Measurements from ENCODE around the gene ENTPD2. TPM values are rescaled to one million over a fixed set of nuclear protein-coding genes. Genes with fewer than 3 reads are reported as not detected.

Gene ENTPD2
- under 1 TPM; 0.39 to 0.69 TPM for total RNA-seq

DNA sequence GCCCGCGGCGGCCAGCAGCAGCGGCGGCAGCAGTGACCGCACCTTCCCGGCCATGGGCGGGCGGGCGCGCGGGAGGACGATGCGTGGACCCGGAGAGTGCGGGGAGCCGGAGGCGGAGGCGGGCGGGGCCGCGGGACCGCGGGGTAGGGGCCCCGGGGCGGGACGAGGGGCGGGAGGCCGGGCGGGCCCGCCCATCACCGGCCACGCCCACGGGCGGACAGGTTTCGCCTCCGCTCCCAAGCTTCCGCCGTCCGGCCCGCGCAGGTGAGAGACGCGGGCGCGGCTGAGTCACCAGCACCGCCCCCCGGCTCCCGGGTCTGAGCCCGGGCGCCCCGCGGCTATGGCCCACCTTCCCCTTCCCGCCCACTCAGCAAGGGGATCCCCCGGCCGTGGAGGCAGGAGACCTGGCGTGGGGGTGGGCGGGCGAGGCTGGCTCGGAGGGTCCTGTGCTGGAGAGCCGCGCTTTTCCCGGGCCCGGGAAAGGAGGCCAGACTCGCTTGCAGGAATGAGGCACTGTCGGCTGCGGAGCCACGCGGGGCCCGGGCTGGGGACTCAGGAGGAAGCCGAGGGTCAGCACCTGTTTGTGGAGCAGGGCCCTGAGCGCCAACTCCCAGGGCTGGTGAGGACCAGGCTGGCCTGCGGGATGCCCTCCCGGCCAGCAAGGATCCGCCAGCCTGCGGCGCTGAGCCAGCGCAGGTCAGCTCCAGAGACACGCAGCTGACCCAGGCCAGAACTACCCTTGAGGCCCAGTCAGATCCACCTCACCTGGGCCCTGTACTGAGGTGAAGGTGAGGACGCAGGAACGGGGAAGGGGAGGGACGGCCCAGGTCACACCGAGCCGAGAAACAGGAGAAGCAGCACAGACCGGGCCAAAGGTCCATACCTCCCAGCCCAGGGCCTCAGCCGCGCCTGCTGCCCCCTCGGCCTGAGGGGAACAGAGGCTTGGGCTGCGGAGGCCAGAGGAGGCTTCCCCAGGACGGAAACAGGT is at the start of gene ENTPD2:
Gene ENTPD2 (minus strand): TSS at position 118 of the 988 bp plus-strand sequence. CDS start 64 bp downstream, at position 54.
- Mint-ChIP-seq H3K36me3 (ENCODE audit: low read depth) (no peaks in the 10 kb centered on the region), H3K4me1 (no peaks in the 10 kb centered on the region), H3K9me3 (no peaks in the 10 kb centered on the region), H3K27ac (no peak within 1 kb of the TSS), H3K4me3 (no peak within 1 kb of the TSS), H3K27me3 (peaks cover 8% of the 10 kb centered on the region)
- ATAC-seq (replicated peaks) = peak; percentile 72

DNA sequence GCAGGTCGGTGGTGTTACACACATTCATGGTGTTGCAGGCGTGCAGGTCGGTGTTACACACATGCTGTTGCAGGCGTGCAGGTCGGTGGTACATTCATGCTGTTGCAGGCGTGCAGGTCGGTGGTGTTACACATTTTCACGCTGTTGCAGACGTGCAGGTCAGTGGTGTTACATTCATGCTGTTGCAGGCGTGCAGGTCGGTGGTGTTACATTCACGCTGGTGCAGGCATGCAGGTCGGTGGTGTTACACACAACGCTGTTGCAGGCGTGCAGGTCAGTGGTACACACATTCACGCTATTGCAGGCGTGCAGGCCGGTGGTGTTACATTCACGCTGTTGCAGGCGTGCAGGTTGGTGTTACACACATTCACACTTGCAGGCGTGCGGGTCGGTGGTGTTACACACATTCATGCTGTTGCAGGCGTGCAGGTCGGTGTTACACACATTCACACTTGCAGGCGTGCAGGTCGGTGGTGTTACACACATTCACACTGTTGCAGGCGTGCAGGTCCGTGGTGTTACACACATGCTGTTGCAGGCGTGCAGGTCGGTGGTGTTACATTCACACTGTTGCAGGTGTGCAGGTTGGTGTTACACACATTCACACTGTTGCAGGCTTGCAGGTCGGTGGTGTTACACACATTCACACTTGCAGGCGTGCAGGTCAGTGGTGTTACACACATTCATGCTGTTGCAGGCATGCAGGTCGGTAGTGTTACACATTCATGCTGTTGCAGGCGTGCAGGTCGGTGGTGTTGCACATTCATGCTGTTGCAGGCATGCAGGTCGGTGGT is 49.5 kb upstream of the ENTPD2 start:
- peaks cover 6% of the 10 kb centered on the region for H3K36me3 Mint-ChIP-seq (ENCODE audit: low read depth)
- no peak overlapping the region for H3K4me3 Mint-ChIP-seq
- no peaks in the 10 kb centered on the region for H3K9me3 Mint-ChIP-seq
- H3K27ac Mint-ChIP-seq = no peak overlapping the region
- no peak for ATAC-seq (replicated peaks)
- no peaks in the 10 kb centered on the region for H3K4me1 Mint-ChIP-seq
- H3K27me3 Mint-ChIP-seq = no peaks in the 10 kb centered on the region

DNA sequence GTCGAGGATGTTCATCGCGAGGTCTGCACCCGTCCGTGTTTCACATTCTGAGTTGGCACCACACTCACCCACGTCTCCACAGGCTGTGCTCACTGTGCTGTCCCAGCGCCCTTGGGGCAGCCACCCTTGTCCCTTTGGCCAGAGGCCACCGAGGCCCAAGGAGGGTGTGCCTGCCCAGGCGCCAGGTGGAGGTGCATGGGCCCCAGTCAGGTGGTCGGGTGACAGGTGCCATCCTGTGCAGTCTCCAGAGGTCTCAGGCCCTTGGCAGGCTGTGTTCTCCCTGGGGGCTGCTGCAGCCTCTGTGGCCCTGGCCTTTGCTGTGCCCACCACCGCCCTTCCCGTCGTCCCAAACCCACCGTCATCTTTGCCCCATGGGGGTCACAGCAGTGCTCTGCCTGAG is 45.4 kb upstream of the ENTPD2 start:
- Mint-ChIP-seq H3K36me3 (ENCODE audit: low read depth) (peaks cover 21% of the 10 kb centered on the region), H3K4me3 (no peak overlapping the region), H3K4me1 (peaks cover 9% of the 10 kb centered on the region), H3K9me3 (no peaks in the 10 kb centered on the region), H3K27ac (no peak overlapping the region), H3K27me3 (no peaks in the 10 kb centered on the region)
- ATAC-seq (replicated peaks) = no peak

DNA sequence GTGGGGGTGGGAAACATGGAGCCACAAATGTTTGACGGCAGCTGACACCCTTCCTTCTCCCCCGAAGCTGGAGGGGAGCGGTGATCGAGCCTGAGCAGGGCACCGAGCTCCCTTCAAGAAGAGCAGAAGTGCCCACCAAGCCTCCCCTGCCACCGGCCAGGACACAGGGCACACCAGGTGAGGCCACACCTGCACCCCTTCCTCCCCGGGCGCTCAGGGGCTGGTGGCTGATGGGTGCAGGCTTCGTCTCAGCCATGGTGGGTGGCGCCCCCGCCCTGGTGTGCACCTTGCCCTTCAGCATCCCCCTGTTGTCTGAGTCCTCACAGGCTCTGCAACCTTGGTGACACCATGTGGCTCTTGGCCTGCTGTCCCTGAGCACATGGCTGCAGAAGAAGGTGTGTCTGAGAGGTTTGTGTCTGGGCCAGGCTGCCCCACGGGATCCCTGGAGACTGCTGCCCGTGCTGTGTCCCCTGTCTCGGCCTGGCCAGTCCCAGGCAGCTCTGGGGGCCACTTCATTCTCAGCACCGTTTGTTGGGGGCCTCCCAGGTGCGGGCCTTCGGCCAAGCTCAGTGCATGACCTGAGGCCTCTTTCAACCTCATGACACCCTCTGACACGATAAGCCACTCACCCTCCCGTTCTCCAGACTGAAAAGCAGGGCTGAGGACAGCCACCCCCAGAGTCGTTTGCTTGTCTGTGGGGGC is 44.1 kb upstream of the ENTPD2 start:
- Mint-ChIP-seq H3K27me3 (no peaks in the 10 kb centered on the region), H3K9me3 (no peaks in the 10 kb centered on the region), H3K27ac (no peak overlapping the region), H3K4me3 (no peak overlapping the region), H3K36me3 (ENCODE audit: low read depth) (peaks cover 24% of the 10 kb centered on the region), H3K4me1 (peaks cover 9% of the 10 kb centered on the region)
- no peak for ATAC-seq (replicated peaks)

DNA sequence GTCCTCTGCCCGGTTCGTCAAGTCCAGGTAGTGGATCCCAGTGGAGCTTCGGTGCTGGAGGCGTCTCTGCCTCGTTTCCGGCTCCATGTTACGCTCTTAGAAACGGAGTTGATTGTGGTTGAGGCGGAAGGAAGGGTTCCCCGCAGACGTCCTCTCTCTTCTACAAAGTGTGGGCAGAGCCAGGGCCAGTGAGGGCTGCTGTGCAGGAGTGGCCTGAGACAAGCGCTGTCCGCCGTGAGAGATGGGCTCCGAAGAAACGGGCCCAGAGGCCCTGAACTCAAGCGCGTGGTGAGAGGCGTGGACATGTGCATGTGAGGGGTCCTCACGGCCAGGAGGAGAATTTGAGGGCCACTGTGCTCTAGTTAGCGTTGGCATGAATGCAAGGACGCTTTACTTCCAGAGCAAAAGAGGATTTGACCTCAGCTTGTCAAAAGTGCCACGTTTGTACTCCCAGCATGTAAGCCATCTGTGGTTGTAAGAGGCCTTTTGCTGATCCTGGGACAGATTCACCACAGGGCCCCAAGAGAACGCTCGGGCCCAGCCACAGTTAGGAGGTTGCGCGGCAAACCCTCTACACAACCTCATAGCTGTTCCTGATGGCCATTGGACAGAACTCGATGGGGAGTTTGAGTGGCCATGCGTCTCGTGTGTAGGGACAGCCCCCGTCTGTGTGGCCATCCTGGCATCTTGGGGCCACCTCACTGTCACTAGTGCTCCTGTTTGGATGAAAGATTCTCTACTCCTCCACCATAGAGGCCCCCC is 43.1 kb upstream of the ENTPD2 start:
- peaks cover 9% of the 10 kb centered on the region for H3K4me1 Mint-ChIP-seq
- peak overlapping the region; percentile 89 for H3K27ac Mint-ChIP-seq
- H3K36me3 Mint-ChIP-seq (ENCODE audit: low read depth) = peaks cover 33% of the 10 kb centered on the region
- ATAC-seq (replicated peaks) = no peak
- H3K27me3 Mint-ChIP-seq = no peaks in the 10 kb centered on the region
- peak overlapping the region; percentile 83 for H3K4me3 Mint-ChIP-seq
- H3K9me3 Mint-ChIP-seq = no peaks in the 10 kb centered on the region

DNA sequence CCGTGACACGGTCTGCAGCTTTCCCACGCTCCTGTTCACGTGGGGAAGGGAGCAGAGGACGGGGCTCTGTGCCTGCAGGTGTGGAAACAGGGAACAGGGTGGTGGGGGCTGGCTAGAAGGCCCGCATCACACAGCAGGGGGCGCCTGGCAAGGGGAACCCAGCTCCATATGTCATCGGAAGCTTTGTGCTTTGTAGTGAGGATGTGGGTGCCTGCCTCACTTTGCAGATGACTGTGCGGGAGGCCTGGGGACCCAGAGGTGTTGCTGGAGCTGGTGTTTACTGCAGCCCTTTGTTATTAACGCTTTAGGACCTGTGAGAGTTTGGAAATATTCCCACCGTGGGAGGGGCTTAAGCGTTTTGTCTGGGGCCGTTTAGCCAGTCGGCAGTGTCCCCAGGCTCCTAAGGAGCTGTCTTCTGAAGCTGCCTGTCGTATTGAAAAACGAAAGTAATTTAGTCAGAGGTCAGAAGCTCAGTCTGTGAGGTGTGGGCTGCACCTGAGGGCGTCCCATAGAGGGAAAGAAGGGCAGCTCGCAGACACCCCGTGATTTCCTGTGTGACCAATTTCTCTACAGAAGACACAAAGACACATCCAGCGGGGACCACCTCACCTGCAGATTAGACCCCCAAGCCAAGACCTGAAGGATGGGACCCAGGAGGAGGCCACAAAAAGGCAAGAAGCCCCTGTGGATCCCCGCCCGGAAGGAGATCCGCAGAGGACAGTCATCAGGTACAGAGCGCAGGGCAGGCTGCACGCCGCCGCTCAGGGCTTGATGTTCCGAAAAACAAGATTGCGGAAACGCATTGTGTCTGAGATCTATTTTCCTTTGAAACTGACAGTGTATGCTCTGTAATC is 42.0 kb upstream of the ENTPD2 start:
- peak; percentile 96 for ATAC-seq (replicated peaks)
- Mint-ChIP-seq H3K4me3 (peak overlapping the region; percentile 83), H3K27me3 (no peaks in the 10 kb centered on the region), H3K27ac (peak overlapping the region; percentile 89), H3K36me3 (ENCODE audit: low read depth) (peaks cover 42% of the 10 kb centered on the region), H3K4me1 (peaks cover 9% of the 10 kb centered on the region), H3K9me3 (no peaks in the 10 kb centered on the region)

DNA sequence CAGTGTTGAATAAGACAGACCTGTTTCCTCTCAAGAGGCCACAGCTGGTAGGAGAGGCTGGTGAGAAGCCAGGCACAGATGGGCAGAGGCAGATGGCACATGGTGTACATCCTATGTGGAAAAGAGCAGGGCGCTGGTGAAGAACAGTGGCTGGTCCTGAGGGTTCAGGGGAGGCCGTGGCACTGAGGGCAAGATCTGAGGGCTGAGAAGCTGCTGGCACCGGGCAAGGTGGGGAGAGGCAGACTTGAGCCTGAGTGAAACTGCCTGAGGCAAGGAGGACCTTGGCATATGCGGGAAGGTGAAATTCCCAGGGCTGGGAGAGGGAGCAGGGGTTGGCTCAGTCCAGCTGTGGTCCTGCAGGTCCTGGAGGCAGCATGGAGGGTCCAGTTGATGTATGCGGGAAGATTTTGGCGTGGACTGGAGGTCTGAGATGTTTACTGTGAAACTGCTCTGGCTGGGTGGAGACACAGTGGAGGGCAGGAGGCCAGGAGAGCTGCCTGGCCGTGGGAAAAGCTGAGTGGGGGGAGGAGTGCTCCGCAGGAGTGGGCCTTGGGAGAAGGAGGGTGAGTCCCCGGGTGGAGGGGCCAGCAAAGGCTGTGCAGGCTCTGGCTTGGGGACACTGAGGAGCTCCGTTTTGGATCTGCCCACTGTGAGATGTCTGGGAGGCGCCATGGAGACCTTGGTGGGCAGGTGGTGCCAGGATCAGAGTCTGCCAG is 35.5 kb upstream of the ENTPD2 start:
- no peak for ATAC-seq (replicated peaks)
- Mint-ChIP-seq H3K27me3 (no peaks in the 10 kb centered on the region), H3K4me3 (no peak overlapping the region), H3K36me3 (ENCODE audit: low read depth) (peaks cover 28% of the 10 kb centered on the region), H3K9me3 (no peaks in the 10 kb centered on the region), H3K4me1 (peaks cover 20% of the 10 kb centered on the region), H3K27ac (peak overlapping the region; percentile 39)

DNA sequence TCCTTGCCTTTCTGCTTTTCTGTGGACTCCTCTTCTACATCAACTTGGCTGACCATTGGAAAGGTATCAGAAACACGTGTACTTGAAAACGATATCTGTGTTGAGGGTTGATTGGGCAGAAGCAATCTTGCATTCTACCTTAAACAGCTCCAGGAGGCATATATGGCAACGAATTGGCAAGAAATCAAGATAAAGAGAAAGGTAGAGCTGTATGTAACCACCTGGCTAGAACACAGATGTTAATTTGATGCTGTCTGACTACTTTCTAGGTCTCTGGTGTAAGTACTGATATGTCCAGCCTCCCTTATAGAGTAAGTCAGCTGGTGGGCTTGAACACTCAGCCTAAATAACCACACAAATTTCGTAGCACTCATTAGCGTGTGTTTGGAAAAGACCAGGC is 34.3 kb upstream of the ENTPD2 start:
- Mint-ChIP-seq H3K9me3 (no peaks in the 10 kb centered on the region), H3K27me3 (no peaks in the 10 kb centered on the region), H3K36me3 (ENCODE audit: low read depth) (peaks cover 34% of the 10 kb centered on the region), H3K4me1 (peaks cover 28% of the 10 kb centered on the region), H3K27ac (peak overlapping the region; percentile 77), H3K4me3 (peak overlapping the region; percentile 77)
- ATAC-seq (replicated peaks) = no peak

DNA sequence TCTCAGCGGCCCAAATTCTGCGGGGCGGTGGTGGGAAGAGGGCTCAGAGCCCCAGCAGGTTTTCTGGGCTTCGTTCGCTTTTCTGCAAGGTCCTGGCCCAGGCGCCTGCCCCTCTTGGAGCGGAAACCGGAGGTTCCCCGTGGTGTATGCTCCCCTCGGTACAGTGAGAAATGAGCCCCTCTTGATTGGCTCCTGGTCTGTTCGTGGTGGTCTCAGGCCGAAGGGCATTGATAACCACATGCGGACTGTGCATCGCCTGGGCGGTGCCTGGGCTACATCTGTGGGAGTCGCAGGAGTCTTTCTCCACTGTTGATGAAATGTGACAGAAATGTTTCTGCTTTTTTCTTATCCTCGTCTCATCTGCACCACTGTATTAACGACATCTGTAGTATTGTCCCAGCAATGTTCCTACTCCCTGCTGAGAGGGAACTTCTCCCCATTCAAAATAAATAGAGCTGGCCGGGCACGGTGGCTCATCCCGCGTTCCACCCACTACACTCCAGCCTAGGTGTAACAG is 33.6 kb upstream of the ENTPD2 start:
- peak overlapping the region; percentile 77 for H3K4me3 Mint-ChIP-seq
- ATAC-seq (replicated peaks) = no peak
- H3K27ac Mint-ChIP-seq = peak overlapping the region; percentile 77
- peaks cover 28% of the 10 kb centered on the region for H3K36me3 Mint-ChIP-seq (ENCODE audit: low read depth)
- no peaks in the 10 kb centered on the region for H3K27me3 Mint-ChIP-seq
- H3K4me1 Mint-ChIP-seq = peaks cover 28% of the 10 kb centered on the region
- H3K9me3 Mint-ChIP-seq = no peaks in the 10 kb centered on the region

DNA sequence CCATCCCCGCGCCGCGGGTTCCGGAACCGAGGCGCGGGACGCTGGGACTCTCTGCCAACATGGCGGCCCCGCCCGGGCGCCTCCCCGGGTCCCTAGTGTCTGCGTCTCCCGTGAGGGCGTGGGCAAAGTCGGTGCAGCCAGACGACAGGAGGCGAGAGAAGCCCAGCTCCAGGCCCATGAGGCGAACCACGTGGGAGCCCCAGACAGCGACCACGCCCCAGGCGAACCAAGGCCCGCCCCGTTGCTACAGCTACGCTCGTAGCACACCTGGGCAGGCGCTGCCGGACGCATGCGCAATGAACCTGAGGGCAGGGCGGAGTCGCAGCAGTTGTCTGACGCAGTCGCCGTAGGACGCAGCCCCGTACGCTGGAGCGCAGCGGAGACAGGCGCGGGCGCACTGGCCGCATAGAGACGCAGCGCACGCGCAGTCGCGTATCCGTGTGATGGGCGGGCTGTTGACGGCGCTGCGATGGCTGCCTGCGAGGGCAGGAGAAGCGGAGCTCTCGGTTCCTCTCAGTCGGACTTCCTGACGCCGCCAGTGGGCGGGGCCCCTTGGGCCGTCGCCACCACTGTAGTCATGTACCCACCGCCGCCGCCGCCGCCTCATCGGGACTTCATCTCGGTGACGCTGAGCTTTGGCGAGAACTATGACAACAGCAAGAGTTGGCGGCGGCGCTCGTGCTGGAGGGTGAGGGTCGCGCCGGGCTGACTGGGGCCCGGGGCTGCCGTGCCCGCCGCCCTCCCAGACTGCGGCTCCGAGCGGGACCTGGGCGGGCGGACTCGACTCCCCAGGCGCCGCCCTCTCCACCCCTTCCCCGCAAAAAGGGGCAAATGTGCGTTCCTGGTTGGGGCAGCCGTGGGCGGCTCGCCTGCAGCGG is 32.9 kb upstream of the ENTPD2 start, which contains the start of gene MAN1B1:
Gene MAN1B1 (plus strand): TSS at position 455 of the 878 bp plus-strand sequence. CDS start 15 bp downstream, at position 470.
- Mint-ChIP-seq H3K27me3 (no peaks in the 10 kb centered on the region), H3K4me3 (peak within 1 kb of the TSS; percentile 93)
- ATAC-seq (replicated peaks) = peak; percentile 81

DNA sequence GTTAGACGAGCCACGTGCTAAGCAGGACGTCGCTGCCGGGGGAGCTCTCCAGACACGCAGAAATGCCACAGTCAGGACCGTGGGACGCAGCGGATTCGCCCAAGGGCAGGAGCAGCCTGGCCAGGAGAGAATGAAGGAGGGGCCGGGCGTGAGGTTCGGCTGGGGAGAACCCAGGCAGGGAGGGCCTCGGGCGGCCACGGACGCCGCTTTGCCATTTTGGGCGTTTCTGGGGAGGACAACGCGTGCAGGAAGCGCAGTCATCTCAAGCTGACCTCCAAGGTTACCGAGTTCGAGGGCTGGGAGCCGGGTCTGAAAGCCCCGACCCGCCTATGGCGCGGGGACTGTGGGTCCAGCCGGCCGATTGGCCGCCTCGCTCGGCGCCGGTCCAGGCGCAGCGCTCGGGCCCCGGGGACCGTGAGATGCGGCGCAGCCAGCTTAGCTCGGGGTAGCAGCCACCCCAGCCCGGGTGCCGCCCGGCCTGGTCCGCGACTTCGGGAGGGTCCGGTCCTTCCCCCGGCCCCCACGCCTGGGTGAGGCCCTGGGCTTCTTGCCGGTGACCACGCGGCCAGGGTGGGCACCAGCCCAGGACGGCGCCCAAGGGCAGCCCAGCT is 32.2 kb upstream of the ENTPD2 start:
- Mint-ChIP-seq H3K4me1 (peaks cover 28% of the 10 kb centered on the region), H3K27me3 (no peaks in the 10 kb centered on the region), H3K4me3 (peak overlapping the region; percentile 93), H3K36me3 (ENCODE audit: low read depth) (peaks cover 26% of the 10 kb centered on the region), H3K27ac (peak overlapping the region; percentile 92), H3K9me3 (no peaks in the 10 kb centered on the region)
- ATAC-seq (replicated peaks) = peak; percentile 0

More for the DNA sequence above, 32.9 kb upstream of the ENTPD2 start, which contains the start of gene MAN1B1:
- peaks cover 28% of the 10 kb centered on the region for H3K4me1 Mint-ChIP-seq
- H3K9me3 Mint-ChIP-seq = no peaks in the 10 kb centered on the region
- peaks cover 28% of the 10 kb centered on the region for H3K36me3 Mint-ChIP-seq (ENCODE audit: low read depth)
- peak within 1 kb of the TSS; percentile 92 for H3K27ac Mint-ChIP-seq
